Keratinocyte (primary cell): ENCODE measurements around the gene ZSWIM3. TPM values are rescaled to one million over a fixed set of nuclear protein-coding genes. Genes with fewer than 3 reads are reported as not detected.

Source experiments
- DNase-seq: peaks from one replicate; pipeline ENCODE4 v3.0.0-alpha.2; 2011; ENCODE audit warnings: low read depth, missing footprints, low spot score
- FAIRE-seq: peaks from 2 replicates; lab custom pipeline; 2011; peaks lifted over from hg19 to GRCh38; lab: Jason Lieb, UNC
- H2AFZ ChIP-seq: 2 replicates; pipeline ENCODE4 v1.6.0; 2012; ENCODE audit warnings: low read length, control low read depth, inconsistent platforms; ENCODE audit not compliant: control insufficient read depth
- H3K27ac ChIP-seq: 2 replicates; pipeline ENCODE4 v1.5.1; 2011; ENCODE audit warnings: low read length; ENCODE audit not compliant: control insufficient read depth, insufficient read depth
- H3K27me3 ChIP-seq: 3 replicates; pipeline ENCODE4 v1.6.0; 2011; ENCODE audit warnings: low read length; ENCODE audit not compliant: control insufficient read depth, insufficient read depth; ENCODE audit errors: extremely low read depth
- H3K36me3 ChIP-seq, 2 experiments: 2 replicates in 1 of 2; 3 replicates in 1 of 2; pipeline ENCODE4 v1.5.1; 2011; ENCODE audit warnings: low read length in 2 of 2, mild to moderate bottlenecking in 1 of 2; ENCODE audit not compliant: control insufficient read depth in 2 of 2, insufficient read depth in 2 of 2; ENCODE audit errors: extremely low read depth in 1 of 2
- H3K4me1 ChIP-seq: 3 replicates; pipeline ENCODE4 v1.5.1; 2011; ENCODE audit warnings: low read length; ENCODE audit not compliant: control insufficient read depth, insufficient read depth; ENCODE audit errors: extremely low read depth
- H3K4me2 ChIP-seq: 3 replicates; pipeline ENCODE4 v1.6.0; 2011; ENCODE audit warnings: low read depth, low read length; ENCODE audit not compliant: control insufficient read depth, insufficient read depth; ENCODE audit errors: extremely low read depth
- H3K4me3 ChIP-seq, 3 experiments: fragments of 200-600 bp in 1 of 3; sonication (generic) in 1 of 3; 2 replicates in 2 of 3; 3 replicates in 1 of 3; pipeline ENCODE4 v1.5.1; 2011 to 2016; ENCODE audit warnings: low read length in 3 of 3, mild to moderate bottlenecking in 3 of 3, control low read depth in 2 of 3, inconsistent platforms in 1 of 3, low read depth in 1 of 3, mixed read lengths in 1 of 3, mixed run types in 1 of 3, moderate library complexity in 1 of 3; ENCODE audit not compliant: control insufficient read depth in 2 of 3, insufficient read depth in 2 of 3; ENCODE audit errors: extremely low read depth in 1 of 3
- H3K79me2 ChIP-seq: 2 replicates; pipeline ENCODE4 v1.6.0; 2012; ENCODE audit warnings: low read length; ENCODE audit not compliant: control insufficient read depth, insufficient read depth
- H3K9ac ChIP-seq: 3 replicates; pipeline ENCODE4 v1.6.0; 2011; ENCODE audit warnings: low read length; ENCODE audit not compliant: control insufficient read depth, insufficient read depth; ENCODE audit errors: extremely low read depth
- H3K9me1 ChIP-seq: 3 replicates; pipeline ENCODE4 v1.6.0; 2011; ENCODE audit warnings: low read length; ENCODE audit not compliant: control insufficient read depth, insufficient read depth; ENCODE audit errors: extremely low read depth
- H3K9me3 ChIP-seq: 2 replicates; pipeline ENCODE4 v1.5.1; 2012; ENCODE audit warnings: low read depth, low read length; ENCODE audit not compliant: control insufficient read depth
- H4K20me1 ChIP-seq: 3 replicates; pipeline ENCODE4 v1.6.0; 2011; ENCODE audit warnings: low read length; ENCODE audit not compliant: control insufficient read depth, insufficient read depth; ENCODE audit errors: extremely low read depth
- CTCF ChIP-seq, 3 experiments: IDR thresholded peaks in 1 of 3; conservative IDR thresholded peaks in 1 of 3; optimal IDR thresholded peaks in 1 of 3; 2 replicates in 2 of 3; 3 replicates in 1 of 3; pipeline versions ENCODE3 to v1.5.1; 2011; ENCODE audit warnings: low read length in 3 of 3, mild to moderate bottlenecking in 3 of 3, moderate library complexity in 2 of 3, control low read depth in 1 of 3, inconsistent platforms in 1 of 3; ENCODE audit not compliant: insufficient read depth in 2 of 3; ENCODE audit errors: extremely low read depth in 1 of 3
- EZH2 ChIP-seq: IDR thresholded peaks from one replicate; pipeline ENCODE4 v1.6.1; 2012; ENCODE audit warnings: inconsistent platforms, mild to moderate bottlenecking, low read length, moderate library complexity
- dilution Hi-C: fragments of 300-500 bp; cut with MboI; formaldehyde crosslinking; loops from one replicate; pipeline ENCODE4 v1.7.0; 2020; ENCODE audit warnings: low sequenced_read_pairs; ENCODE audit not compliant: extremely low pct_ligation_motif_present
- polyA plus RNA-seq, 5 experiments: library from polyadenylated mRNA; depleted of rRNA in 3 of 5; stranded (reverse) in 3 of 5; stranded (forward) in 1 of 5; unstranded in 1 of 5; fragments of >200 nt; gene quantifications; 1 replicate in 1 of 5; 2 replicates in 3 of 5; 3 replicates in 1 of 5; pipeline versions ENCODE4 v1.2.1 to v1.2.3, GENCODE V29; 2011 to 2012; ENCODE audit warnings: missing spikeins in 2 of 5, low read depth in 1 of 5, low replicate concordance in 1 of 5

The ZSWIM3 gene
- polyA plus RNA-seq, 1 donor (not counting 4 experiments of a cell fraction or from before 2014, with no cell fraction given): 2.0 TPM

GRCh38 chr20:45818239-45818638 lies 39.2 kb upstream of the ZSWIM3 start:
- dilution Hi-C loops: no loop called here
- Histone ChIP-seq H3K9ac (no peak overlapping the region), H3K4me3 (no peak overlapping the region), H2AFZ (no peak overlapping the region), H3K9me1 (no peaks in the 10 kb centered on the region), H3K4me1 (peaks cover 11% of the 10 kb centered on the region), H4K20me1 (peaks cover 6% of the 10 kb centered on the region), H3K27ac (no peak overlapping the region), H3K27me3 (peaks cover 4% of the 10 kb centered on the region), H3K36me3 (peaks cover 0 to 10% of the 10 kb centered on the region in 2 experiments), H3K9me3 (no peaks in the 10 kb centered on the region), H3K79me2 (peaks cover 13% of the 10 kb centered on the region), H3K4me2 (no peak overlapping the region)
- no peak for FAIRE-seq
- TF ChIP-seq CTCF (optimal IDR thresholded peaks at IDR 0.05 in 1 of 3, IDR thresholded peaks at IDR 0.05 in 1 of 3, conservative IDR thresholded peaks at IDR 0.05 in 1 of 3; ENCODE audit: extremely low read depth in 1 of 3, insufficient read depth in 2 of 3, low read length in 3 of 3) (no peak), EZH2 (no peak)
- DNase-seq: no peak

- H3K4me1 ChIP-seq: peaks cover 11% of the 10 kb centered on the region
- no peak overlapping the region for H3K4me2 ChIP-seq
- FAIRE-seq: no peak
- peaks cover 3% of the 10 kb centered on the region for H3K79me2 ChIP-seq
- H3K9me1 ChIP-seq: no peaks in the 10 kb centered on the region
- no peak for DNase-seq
- H3K27ac ChIP-seq: no peak overlapping the region
- H3K27me3 ChIP-seq: peaks cover 16% of the 10 kb centered on the region
- dilution Hi-C loops: no loop called here
- TF ChIP-seq CTCF (optimal IDR thresholded peaks at IDR 0.05 in 1 of 3, IDR thresholded peaks at IDR 0.05 in 1 of 3, conservative IDR thresholded peaks at IDR 0.05 in 1 of 3; ENCODE audit: extremely low read depth in 1 of 3, insufficient read depth in 2 of 3, low read length in 3 of 3) (no peak), EZH2 (no peak)
- peaks cover 6% of the 10 kb centered on the region for H4K20me1 ChIP-seq
- H2AFZ ChIP-seq: no peak overlapping the region
- H3K36me3 ChIP-seq: peaks cover 0 to 9% of the 10 kb centered on the region in 2 experiments
- no peak overlapping the region for H3K4me3 ChIP-seq
- no peak overlapping the region for H3K9ac ChIP-seq
- no peaks in the 10 kb centered on the region for H3K9me3 ChIP-seq
Observed at GRCh38 chr20:45819466-45819865, 37.9 kb upstream of the ZSWIM3 start.
